Thoracic aorta (tissue), 2 donors: ENCODE results near the gene PAK4. TPM values are rescaled to one million over a fixed set of nuclear protein-coding genes. Genes with fewer than 3 reads are reported as not detected.
"Not testable (repeated sequence)": the region's sequence is repeated elsewhere in the genome, so short reads cannot be mapped to it uniquely, and the experiment has no call there.

ENCODE experiments used
- ATAC-seq: fragments of 150-250 bp; one replicate; pipeline ENCODE4 v1.8.0; 2017; ENCODE audit warnings: low read depth; ENCODE audit not compliant: insufficient number of reproducible peaks, low FRiP score
- DNase-seq: peaks from one replicate; pipeline ENCODE4 v3.0.0-alpha.2; 2020; ENCODE audit warnings: low spot score
- H3K27ac ChIP-seq, 2 donors: fragments of 200-600 bp; sonication (generic); 1 replicate in 1 of 2; 2 replicates in 1 of 2; pipeline ENCODE4 v1.5.1; 2016; ENCODE audit warnings: mild to moderate bottlenecking in 2 of 2, moderate library complexity in 2 of 2
- H3K27me3 ChIP-seq: fragments of 200-600 bp; sonication (generic); replicated peaks from 2 replicates; pipeline ENCODE4 v1.6.0; 2016; ENCODE audit warnings: mild to moderate bottlenecking; ENCODE audit not compliant: insufficient read depth
- H3K36me3 ChIP-seq: fragments of 200-600 bp; sonication (generic); one replicate; pipeline ENCODE4 v1.5.1; 2016
- H3K4me1 ChIP-seq, 2 donors: fragments of 200-600 bp; sonication (generic); 1 replicate in 1 of 2; 2 replicates in 1 of 2; pipeline versions ENCODE4 v1.5.1 to v1.6.0; 2016; ENCODE audit warnings: low read depth in 2 of 2, mild to moderate bottlenecking in 1 of 2; ENCODE audit not compliant: control insufficient read depth in 1 of 2
- H3K4me3 ChIP-seq: fragments of 200-600 bp; sonication (generic); 2 replicates; pipeline ENCODE4 v1.5.1; 2016; ENCODE audit warnings: mild to moderate bottlenecking
- H3K9me3 ChIP-seq: fragments of 200-600 bp; sonication (generic); 2 replicates; pipeline ENCODE4 v1.5.1; 2016
- total RNA-seq, 2 donors: library from RNA; depleted of rRNA; stranded (reverse); fragments of >200 nt; gene quantifications; one replicate each; pipeline versions ENCODE4 v1.1.0 to v1.2.3, GENCODE V29; 2016
- TF ChIP-seq, protein P1 (sequence below): fragments of 200-600 bp; sonication (generic); IDR thresholded peaks from one replicate; pipeline ENCODE4 v1.5.1; 2019; ENCODE audit warnings: antibody characterized with exemption

The PAK4 gene
- total RNA-seq, 2 donors from 2014 or later, result 7.4 to 8.7 TPM

DNA sequence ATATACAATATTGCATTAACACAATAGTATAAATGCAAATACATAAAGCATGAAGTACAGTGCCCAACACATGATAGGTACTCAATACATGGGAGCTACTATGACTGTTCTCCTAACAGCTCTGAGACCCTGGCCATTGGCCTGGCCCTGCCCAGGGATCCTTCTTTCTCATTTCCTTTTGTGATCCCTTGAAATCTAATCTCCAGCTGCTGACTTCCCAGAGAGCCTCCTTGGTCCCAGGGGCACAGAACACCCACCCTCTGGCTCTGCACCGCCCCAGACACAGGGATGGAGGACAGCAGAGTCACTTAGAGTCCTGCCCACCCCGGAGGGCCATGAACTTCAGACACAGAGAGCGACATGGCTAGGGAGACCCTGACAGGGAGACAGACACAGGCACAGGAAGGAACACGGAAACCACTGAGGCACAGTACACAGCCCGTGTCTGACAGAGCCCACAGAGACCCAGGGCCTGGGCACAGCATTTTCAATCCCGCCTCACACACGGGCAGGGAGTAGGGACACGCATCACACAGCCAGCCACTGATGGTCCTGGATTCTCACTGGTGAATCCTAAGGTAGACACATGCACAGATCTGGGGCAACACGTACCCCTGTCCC lies 82.7 kb downstream of the PAK4 start:
- H3K4me3 ChIP-seq, result no peak overlapping the region
- H3K36me3 ChIP-seq, result no peaks in the 10 kb centered on the region
- no peaks in the 10 kb centered on the region for H3K4me1 ChIP-seq
- no peak for ATAC-seq
- TF ChIP-seq, protein P1, sequence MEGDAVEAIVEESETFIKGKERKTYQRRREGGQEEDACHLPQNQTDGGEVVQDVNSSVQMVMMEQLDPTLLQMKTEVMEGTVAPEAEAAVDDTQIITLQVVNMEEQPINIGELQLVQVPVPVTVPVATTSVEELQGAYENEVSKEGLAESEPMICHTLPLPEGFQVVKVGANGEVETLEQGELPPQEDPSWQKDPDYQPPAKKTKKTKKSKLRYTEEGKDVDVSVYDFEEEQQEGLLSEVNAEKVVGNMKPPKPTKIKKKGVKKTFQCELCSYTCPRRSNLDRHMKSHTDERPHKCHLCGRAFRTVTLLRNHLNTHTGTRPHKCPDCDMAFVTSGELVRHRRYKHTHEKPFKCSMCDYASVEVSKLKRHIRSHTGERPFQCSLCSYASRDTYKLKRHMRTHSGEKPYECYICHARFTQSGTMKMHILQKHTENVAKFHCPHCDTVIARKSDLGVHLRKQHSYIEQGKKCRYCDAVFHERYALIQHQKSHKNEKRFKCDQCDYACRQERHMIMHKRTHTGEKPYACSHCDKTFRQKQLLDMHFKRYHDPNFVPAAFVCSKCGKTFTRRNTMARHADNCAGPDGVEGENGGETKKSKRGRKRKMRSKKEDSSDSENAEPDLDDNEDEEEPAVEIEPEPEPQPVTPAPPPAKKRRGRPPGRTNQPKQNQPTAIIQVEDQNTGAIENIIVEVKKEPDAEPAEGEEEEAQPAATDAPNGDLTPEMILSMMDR, result no peak
- no peak for DNase-seq
- no peak overlapping the region for H3K27ac ChIP-seq
- H3K27me3 ChIP-seq, result no peaks in the 10 kb centered on the region
- no peaks in the 10 kb centered on the region for H3K9me3 ChIP-seq

DNA sequence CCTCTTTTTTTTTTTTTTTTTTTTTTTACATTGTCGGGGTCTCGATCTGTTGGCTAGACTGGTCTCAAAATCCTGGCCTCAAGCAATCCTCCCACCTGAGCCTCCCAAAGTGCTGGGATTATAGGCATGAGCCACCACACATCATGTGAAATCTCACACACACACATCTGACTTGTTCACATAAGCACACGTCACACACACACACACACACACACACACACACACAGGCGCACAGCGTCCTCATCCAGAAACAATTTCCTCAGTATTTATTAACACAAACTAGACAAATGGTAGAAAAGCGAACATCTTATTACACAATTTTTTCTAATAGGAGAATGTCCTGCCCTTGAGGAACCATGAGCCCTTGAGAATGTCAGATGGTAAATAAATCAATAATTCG lies 83.6 kb downstream of the PAK4 start:
- Histone ChIP-seq H3K27me3 (no peaks in the 10 kb centered on the region), H3K9me3 (no peaks in the 10 kb centered on the region), H3K4me1 (no peaks in the 10 kb centered on the region), H3K27ac (no peak overlapping the region), H3K4me3 (no peak overlapping the region), H3K36me3 (no peaks in the 10 kb centered on the region)
- ATAC-seq, result no peak
- TF ChIP-seq, protein P1, result no peak
- no peak for DNase-seq

DNA sequence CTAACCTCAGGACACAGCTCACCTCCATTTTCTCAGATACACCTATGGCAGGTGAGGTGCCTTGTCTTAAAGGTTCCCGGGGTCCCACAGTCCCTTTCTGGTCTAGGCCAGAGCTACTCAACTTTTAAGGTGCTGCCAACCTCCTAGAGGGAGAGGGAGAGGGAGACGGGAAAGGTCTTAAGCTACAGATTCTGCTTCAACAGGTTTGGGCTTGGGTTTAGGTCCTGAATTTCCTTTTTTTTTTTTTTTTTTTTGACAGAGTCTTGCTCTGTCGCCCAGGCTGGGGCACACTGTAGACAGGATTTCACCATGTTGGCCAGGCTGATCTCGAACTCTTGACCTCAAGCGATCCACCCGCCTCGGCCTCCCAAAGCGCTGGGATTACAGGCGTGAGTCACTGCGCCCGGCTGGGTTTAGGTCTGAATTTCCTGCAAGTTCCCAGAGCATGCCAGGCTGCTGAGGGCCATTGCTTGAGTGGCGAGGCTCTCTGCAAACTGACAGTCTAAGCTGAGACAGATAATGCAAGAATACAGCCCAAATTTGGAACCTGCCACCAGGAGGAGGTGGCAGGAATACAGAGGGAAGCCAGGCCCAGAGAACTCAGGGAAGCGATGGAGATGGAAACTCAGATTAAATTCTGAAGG lies 86.3 kb downstream of the PAK4 start:
- H3K4me3 ChIP-seq, result no peak overlapping the region
- DNase-seq, result no peak
- H3K9me3 ChIP-seq, result peaks cover 3% of the 10 kb centered on the region
- no peak for ATAC-seq
- H3K36me3 ChIP-seq, result no peaks in the 10 kb centered on the region
- TF ChIP-seq, protein P1, result no peak
- no peaks in the 10 kb centered on the region for H3K4me1 ChIP-seq
- no peak overlapping the region for H3K27ac ChIP-seq
- no peaks in the 10 kb centered on the region for H3K27me3 ChIP-seq

DNA sequence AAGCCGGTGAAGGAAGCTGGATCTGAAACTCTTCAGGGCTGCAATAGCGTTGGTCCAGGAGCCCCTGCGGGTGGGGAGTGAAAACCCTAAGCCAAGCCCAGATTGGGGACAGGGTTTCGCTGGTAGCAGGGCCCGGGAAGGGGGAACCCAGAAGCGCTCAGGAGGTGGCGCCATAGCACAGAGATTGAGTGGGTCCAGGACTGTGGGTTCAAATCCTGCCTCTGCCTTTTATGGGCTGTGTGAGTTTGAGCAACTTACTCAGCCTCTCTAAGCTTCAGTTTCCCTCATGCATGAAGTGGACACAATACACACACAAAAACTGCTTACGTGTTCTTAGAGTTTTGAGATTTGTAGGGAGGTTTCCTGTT lies 86.8 kb downstream of the PAK4 start:
- Histone ChIP-seq H3K27me3 (no peaks in the 10 kb centered on the region), H3K4me3 (no peak overlapping the region), H3K4me1 (no peaks in the 10 kb centered on the region), H3K36me3 (no peaks in the 10 kb centered on the region), H3K27ac (no peak overlapping the region), H3K9me3 (peaks cover 3% of the 10 kb centered on the region)
- ATAC-seq (no peak), DNase-seq (no peak)
- TF ChIP-seq, protein P1, result no peak

DNA sequence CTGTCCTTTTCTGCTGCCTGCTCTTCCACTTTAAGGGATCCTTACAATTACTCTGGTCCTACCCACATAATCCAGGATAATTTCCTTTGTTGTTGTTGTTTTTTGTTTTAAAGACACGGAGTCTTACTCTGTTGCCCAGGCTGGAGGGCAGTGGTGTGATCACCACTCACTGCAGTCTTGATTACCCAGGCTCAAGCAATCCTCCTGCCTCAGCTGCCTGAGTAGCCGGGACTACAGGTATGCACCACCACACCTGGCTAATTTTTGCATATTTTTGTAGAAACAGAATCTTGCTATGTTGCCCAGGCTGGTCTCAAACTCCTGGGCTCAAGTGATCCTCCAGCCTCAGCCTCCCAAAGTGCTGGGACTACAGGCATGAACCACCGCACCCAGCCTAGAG lies 89.7 kb downstream of the PAK4 start:
- not testable (repeated sequence) for H3K4me3 ChIP-seq, H3K9me3 ChIP-seq, ATAC-seq, H3K27ac ChIP-seq, H3K27me3 ChIP-seq, DNase-seq, H3K4me1 ChIP-seq, H3K36me3 ChIP-seq

DNA sequence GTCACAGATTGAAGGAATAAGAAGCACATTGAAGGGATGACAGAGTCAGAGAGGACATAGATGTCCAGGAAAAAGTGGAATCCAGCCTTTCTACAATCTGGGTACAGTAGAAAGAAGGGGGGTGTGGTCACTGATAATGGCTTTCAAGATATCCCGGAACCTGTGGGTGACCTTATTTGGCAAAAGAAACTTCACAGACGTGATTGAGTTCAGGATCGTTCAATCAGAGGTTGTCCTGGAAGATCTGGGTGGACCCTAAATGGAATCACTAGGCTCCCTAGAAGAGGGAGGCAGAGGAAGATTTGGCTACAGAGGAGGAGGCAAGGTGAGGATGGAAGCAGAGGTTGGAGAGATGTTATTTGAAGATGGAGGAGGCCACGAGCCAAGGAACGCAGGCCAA lies 91.5 kb downstream of the PAK4 start:
- Histone ChIP-seq H3K9me3 (peaks cover 3% of the 10 kb centered on the region), H3K27me3 (no peaks in the 10 kb centered on the region), H3K27ac (no peak overlapping the region), H3K4me1 (no peaks in the 10 kb centered on the region), H3K36me3 (no peaks in the 10 kb centered on the region), H3K4me3 (no peak overlapping the region)
- DNase-seq (no peak), ATAC-seq (no peak)
- TF ChIP-seq, protein P1, result no peak
